Common myeloid progenitor, CD34-positive (primary cell): ENCODE measurements around the gene ZNF415.
A peak's percentile ranks its signal among the peaks of the same experiment; 100 is the strongest.

Experiments used
- CTCF ChIA-PET: fragments of 350-600 bp; sonication (Branson Sonifier 250); formaldehyde crosslinking; loops from one replicate; lab custom pipeline; 2021; ENCODE audit warnings: antibody characterized with exemption; lab: Charles Lee
- POLR2A ChIA-PET: fragments of 350-600 bp; sonication (Branson Sonifier 250); formaldehyde crosslinking; loops from one replicate; lab custom pipeline; 2021; ENCODE audit warnings: antibody characterized with exemption; lab: Charles Lee
- DNase-seq, 3 donors: peaks; one replicate each; pipeline versions ENCODE4 v3.0.0 to v3.0.0-alpha.2; 2013
- H3K27ac ChIP-seq, 2 experiments: 1 replicate in 1 of 2; 2 replicates in 1 of 2; pipeline ENCODE4 v1.7.0; 2013; ENCODE audit warnings: inconsistent platforms in 2 of 2, low read length in 2 of 2, mild to moderate bottlenecking in 2 of 2, low read depth in 1 of 2, moderate library complexity in 1 of 2; ENCODE audit not compliant: severe bottlenecking in 2 of 2, insufficient read depth in 1 of 2, poor library complexity in 1 of 2
- H3K27me3 ChIP-seq, 5 experiments: replicated peaks in 2 of 5; 1 replicate in 3 of 5; 2 replicates in 2 of 5; pipeline versions ENCODE4 v1.6.1 to v1.7.0; 2013; ENCODE audit warnings: low read length in 4 of 5, mild to moderate bottlenecking in 2 of 5, moderate library complexity in 2 of 5, inconsistent platforms in 1 of 5; ENCODE audit not compliant: insufficient read depth in 5 of 5, control insufficient read depth in 4 of 5
- H3K36me3 ChIP-seq, 4 experiments: 1 replicate in 2 of 4; 2 replicates in 2 of 4; pipeline versions ENCODE4 v1.6.1 to v1.7.0; 2013; ENCODE audit warnings: low read length in 3 of 4, control low read depth in 1 of 4, mild to moderate bottlenecking in 1 of 4; ENCODE audit not compliant: control insufficient read depth in 4 of 4, insufficient read depth in 4 of 4
- H3K4me1 ChIP-seq, 4 experiments: 1 replicate in 3 of 4; 2 replicates in 1 of 4; pipeline versions ENCODE4 v1.6.1 to v1.7.1; 2013; ENCODE audit warnings: low read length in 3 of 4, mild to moderate bottlenecking in 3 of 4, control low read depth in 1 of 4, inconsistent platforms in 1 of 4, moderate library complexity in 1 of 4; ENCODE audit not compliant: control insufficient read depth in 4 of 4, insufficient read depth in 4 of 4; ENCODE audit errors: control extremely low read depth in 1 of 4
- H3K4me3 ChIP-seq, 7 experiments: 1 replicate in 4 of 7; 2 replicates in 3 of 7; pipeline versions ENCODE4 v1.5.1 to v1.7.0; 2013; ENCODE audit warnings: mild to moderate bottlenecking in 7 of 7, low read length in 6 of 7, moderate library complexity in 6 of 7, inconsistent platforms in 2 of 7, low read depth in 2 of 7, control low read depth in 1 of 7; ENCODE audit not compliant: insufficient read depth in 4 of 7, control insufficient read depth in 1 of 7; ENCODE audit errors: extremely low read depth in 1 of 7
- H3K9me3 ChIP-seq, 5 experiments: 1 replicate in 4 of 5; 2 replicates in 1 of 5; pipeline versions ENCODE4 v1.6.1 to v1.7.1; 2013; ENCODE audit warnings: low read length in 4 of 5, mild to moderate bottlenecking in 2 of 5, inconsistent platforms in 1 of 5, low read depth in 1 of 5, moderate library complexity in 1 of 5; ENCODE audit not compliant: control insufficient read depth in 4 of 5, insufficient read depth in 2 of 5; ENCODE audit errors: control extremely low read depth in 1 of 5
- WGBS: methylation state at CpG from one replicate; pipeline ENCODE4 v1.1.5; 2013; ENCODE audit not compliant: insufficient coverage; 5-methylcytosine and 5-hydroxymethylcytosine counted together

Gene ZNF415

GRCh38 chr19:53085496-53085895 is 47.2 kb downstream of the ZNF415 start:
- whole genome bisulfite sequencing, result 98% methylated on average over 5 of the region's 7 CpGs

GRCh38 chr19:53082929-53083328 is 49.8 kb downstream of the ZNF415 start:
- peaks cover 23 to 95% (median 52%) of the 10 kb centered on the region in 4 experiments for H3K36me3 ChIP-seq
- H3K4me1 ChIP-seq, result peaks cover 0 to 5% (median 0%) of the 10 kb centered on the region in 4 experiments
- no peaks in the 10 kb centered on the region for H3K27me3 ChIP-seq
- no peak overlapping the region for H3K4me3 ChIP-seq
- POLR2A ChIA-PET, result no interaction called here
- H3K27ac ChIP-seq, result no peak overlapping the region
- no peak for DNase-seq
- WGBS, result 100% methylated on average over 1 of the region's 3 CpGs
- peaks cover 0 to 55% (median 19%) of the 10 kb centered on the region in 5 experiments for H3K9me3 ChIP-seq
- CTCF ChIA-PET, result interaction anchor here (0.8 kb wide), 1 partner anchor 100 kb away, joined by 3 read pairs; no protein-coding TSS in a partner anchor

More at GRCh38 chr19:53085496-53085895, 47.2 kb downstream of the ZNF415 start:
- Histone ChIP-seq H3K9me3 (peaks cover 0 to 33% (median 11%) of the 10 kb centered on the region in 5 experiments), H3K27me3 (no peaks in the 10 kb centered on the region), H3K36me3 (peaks cover 21 to 97% (median 57%) of the 10 kb centered on the region in 4 experiments), H3K4me3 (no peak overlapping the region), H3K4me1 (peaks cover 0 to 5% (median 0%) of the 10 kb centered on the region in 4 experiments), H3K27ac (no peak overlapping the region)
- ChIA-PET POLR2A (interaction anchor here (0.8 kb wide), 1 partner anchor 17 kb away, joined by 4 read pairs; no protein-coding TSS in a partner anchor), CTCF (interaction anchor here (1.3 kb wide), 1 partner anchor 389 kb away, joined by 3 read pairs; no protein-coding TSS in a partner anchor)
- no peak for DNase-seq

- POLR2A ChIA-PET, result no interaction called here
- Histone ChIP-seq H3K9me3 (peaks cover 0 to 79% (median 41%) of the 10 kb centered on the region in 5 experiments), H3K27me3 (no peaks in the 10 kb centered on the region), H3K36me3 (peaks cover 20 to 91% (median 55%) of the 10 kb centered on the region in 4 experiments), H3K4me1 (no peaks in the 10 kb centered on the region), H3K27ac (no peak overlapping the region), H3K4me3 (no peak overlapping the region)
- WGBS, result 100% methylated on average over 7 of the region's 8 CpGs
- DNase-seq, result no peak
- CTCF ChIA-PET, result no interaction called here
These were observed 53.3 kb downstream of the ZNF415 start for GRCh38 chr19:53079313-53079924.

DNA sequence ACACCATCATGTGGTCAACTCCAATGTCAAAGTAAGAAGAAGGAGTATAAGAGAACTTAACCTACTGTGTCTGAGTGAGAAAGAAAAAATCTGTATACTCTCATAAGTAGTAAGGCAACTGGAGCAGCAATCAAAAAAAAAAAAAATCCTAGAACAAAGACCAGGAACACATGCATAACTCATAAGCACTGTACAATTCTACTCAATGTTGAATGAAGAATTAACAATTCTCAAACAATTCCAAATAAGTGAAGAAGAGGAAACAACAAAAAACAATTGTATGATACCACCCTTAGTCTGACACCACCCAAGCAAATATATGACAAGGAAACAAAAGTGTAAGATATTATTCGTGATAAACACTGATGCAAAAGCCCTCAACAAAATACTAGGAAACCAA is 54.0 kb downstream of the ZNF415 start:
- DNase-seq, result no peak
- Histone ChIP-seq H3K9me3 (peaks cover 0 to 82% (median 43%) of the 10 kb centered on the region in 5 experiments), H3K27me3 (no peaks in the 10 kb centered on the region), H3K4me1 (no peaks in the 10 kb centered on the region), H3K4me3 (no peak overlapping the region), H3K27ac (no peak overlapping the region), H3K36me3 (peaks cover 20 to 91% (median 53%) of the 10 kb centered on the region in 4 experiments)
- CTCF ChIA-PET, result no interaction called here
- POLR2A ChIA-PET, result no interaction called here
- 100% methylated on average over 1 of the region's 1 CpG for WGBS

- Histone ChIP-seq H3K27me3 (no peaks in the 10 kb centered on the region), H3K9me3 (peaks cover 6 to 82% (median 44%) of the 10 kb centered on the region in 5 experiments), H3K4me3 (no peak overlapping the region), H3K4me1 (no peaks in the 10 kb centered on the region), H3K27ac (no peak overlapping the region), H3K36me3 (peaks cover 24 to 91% (median 53%) of the 10 kb centered on the region in 4 experiments)
- DNase-seq, result peak; percentile 11 to 25 (median 14)
- POLR2A ChIA-PET, result interaction anchor here (0.5 kb wide), 1 partner anchor 59 kb away, joined by 3 read pairs; no protein-coding TSS in a partner anchor
- CTCF ChIA-PET, result no interaction called here
- 87% methylated on average over 10 of the region's 10 CpGs for WGBS
These were observed 55.7 kb downstream of the ZNF415 start for GRCh38 chr19:53076984-53077383.

DNA sequence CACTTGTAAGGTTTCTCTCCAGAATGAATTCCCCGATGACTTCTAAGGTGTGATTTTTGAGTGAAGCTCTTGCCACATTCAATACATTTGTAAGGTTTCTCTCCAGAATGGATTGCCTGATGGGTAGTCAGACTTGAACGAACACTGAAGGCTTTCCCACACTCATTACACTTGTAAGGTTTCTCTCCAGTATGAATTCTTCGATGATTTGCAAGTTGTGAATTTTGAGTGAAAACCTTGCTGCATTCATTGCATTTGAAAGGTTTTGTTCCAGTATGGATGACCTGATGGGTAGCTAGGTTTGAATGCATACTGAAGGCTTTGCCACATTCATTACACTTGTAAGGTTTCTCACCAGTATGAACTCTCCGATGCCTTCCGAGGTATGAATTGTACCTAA is 63.9 kb downstream of the ZNF415 start:
- Histone ChIP-seq H3K27ac (no peak overlapping the region), H3K9me3 (peaks cover 37 to 79% (median 57%) of the 10 kb centered on the region in 5 experiments), H3K27me3 (no peaks in the 10 kb centered on the region), H3K36me3 (peaks cover 47 to 79% (median 52%) of the 10 kb centered on the region in 4 experiments), H3K4me1 (no peaks in the 10 kb centered on the region), H3K4me3 (peak overlapping the region in 1 of 7 experiments; percentile 37)
- POLR2A ChIA-PET, result no interaction called here
- CTCF ChIA-PET, result no interaction called here
- DNase-seq, result no peak
- WGBS, result 100% methylated on average over 3 of the region's 5 CpGs

DNA sequence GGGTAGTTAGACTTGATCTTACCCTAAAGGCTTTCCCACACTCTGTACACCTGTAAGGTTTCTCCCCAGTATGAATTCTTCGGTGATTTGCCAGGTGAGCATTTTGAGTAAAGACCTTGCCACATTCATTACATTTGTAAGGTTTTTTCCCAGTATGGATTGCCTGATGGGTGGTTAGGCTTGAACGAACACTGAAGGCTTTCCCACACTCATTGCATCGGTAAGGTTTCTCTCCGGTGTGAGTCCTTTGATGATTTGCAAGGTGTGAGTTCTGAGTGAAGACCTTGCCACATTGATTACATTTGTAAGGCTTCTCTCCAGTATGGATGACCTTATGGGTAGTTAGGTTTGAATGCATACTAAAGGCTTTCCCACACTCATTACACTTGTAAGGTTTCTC is 64.5 kb downstream of the ZNF415 start:
- Histone ChIP-seq H3K27ac (no peak overlapping the region), H3K4me1 (no peaks in the 10 kb centered on the region)

More for the DNA sequence above, 64.5 kb downstream of the ZNF415 start:
- peak overlapping the region in 1 of 7 experiments; percentile 0 for H3K4me3 ChIP-seq
- ChIA-PET POLR2A (no interaction called here), CTCF (no interaction called here)
- no peaks in the 10 kb centered on the region for H3K27me3 ChIP-seq
- no CpG with 5 or more reads among the region's 4 CpGs for WGBS
- DNase-seq, result no peak
- H3K9me3 ChIP-seq, result peaks cover 37 to 81% (median 54%) of the 10 kb centered on the region in 5 experiments
- peaks cover 43 to 72% (median 48%) of the 10 kb centered on the region in 4 experiments for H3K36me3 ChIP-seq
